Smooth muscle cell (in vitro differentiated cells): ENCODE data around the gene CFAP53. TPM values are rescaled to one million over a fixed set of nuclear protein-coding genes. Genes with fewer than 3 reads are reported as not detected.
"Not testable (repeated sequence)": the region's sequence is repeated elsewhere in the genome, so short reads cannot be mapped to it uniquely, and the experiment has no call there.

Experiments used
- DNase-seq: peaks from one replicate; lab custom pipeline; 2025; ENCODE audit not compliant: unreplicated experiment; lab: John Stamatoyannopoulos, UW
- H2AFZ ChIP-seq: fragments of 200-600 bp; sonication (generic); 2 replicates; pipeline ENCODE4 v1.6.0; 2016; ENCODE audit warnings: antibody characterized with exemption, low read depth, mild to moderate bottlenecking
- H3F3A ChIP-seq: fragments of 200-600 bp; sonication (generic); 2 replicates; pipeline ENCODE4 v1.6.0; 2017; ENCODE audit warnings: antibody characterized with exemption, low read depth
- H3K27ac ChIP-seq: fragments of 200-600 bp; sonication (generic); 2 replicates; pipeline ENCODE4 v1.5.1; 2016; ENCODE audit warnings: low read depth, mild to moderate bottlenecking
- H3K27me3 ChIP-seq: fragments of 200-600 bp; sonication (generic); 2 replicates; pipeline ENCODE4 v1.6.1; 2016; ENCODE audit warnings: low read depth, mild to moderate bottlenecking
- H3K36me3 ChIP-seq: fragments of 200-600 bp; sonication (generic); 2 replicates; pipeline ENCODE4 v1.5.1; 2016; ENCODE audit warnings: low read depth
- H3K4me1 ChIP-seq: fragments of 200-600 bp; sonication (generic); 2 replicates; pipeline ENCODE4 v1.5.1; 2016; ENCODE audit warnings: low read depth
- H3K4me2 ChIP-seq: fragments of 200-600 bp; sonication (generic); 2 replicates; pipeline ENCODE4 v1.6.0; 2016; ENCODE audit warnings: mild to moderate bottlenecking
- H3K4me3 ChIP-seq: fragments of 200-600 bp; sonication (generic); 2 replicates; pipeline ENCODE4 v1.5.1; 2016; ENCODE audit warnings: mild to moderate bottlenecking
- H3K79me2 ChIP-seq: fragments of 200-600 bp; sonication (generic); 2 replicates; pipeline ENCODE4 v1.6.0; 2016; ENCODE audit warnings: low read depth, mild to moderate bottlenecking
- H3K9ac ChIP-seq: fragments of 200-600 bp; sonication (generic); 2 replicates; pipeline ENCODE4 v1.6.0; 2016; ENCODE audit warnings: low read depth
- H3K9me3 ChIP-seq: fragments of 200-600 bp; sonication (generic); replicated peaks from 2 replicates; pipeline ENCODE4 v1.5.1; 2016; ENCODE audit warnings: low read depth
- H4K20me1 ChIP-seq: fragments of 200-600 bp; sonication (generic); 2 replicates; pipeline ENCODE4 v1.6.0; 2016; ENCODE audit warnings: low read depth
- CTCF ChIP-seq: fragments of 200-600 bp; sonication (generic); IDR thresholded peaks from 2 replicates; pipeline ENCODE4 v1.5.1; 2017; ENCODE audit warnings: borderline replicate concordance, mild to moderate bottlenecking, antibody characterized with exemption; ENCODE audit not compliant: insufficient read depth, poor library complexity, severe bottlenecking
- WGBS: methylation state at CpG from one replicate; pipeline ENCODE4 v1.1.7; 2016; ENCODE audit warnings: low lambda C conversion rate; 5-methylcytosine and 5-hydroxymethylcytosine counted together
- polyA plus RNA-seq: library from polyadenylated mRNA; unstranded; fragments of >200 nt; fragmentation: Nextera tagmentation; extraction: Ambion mirVana; gene quantifications from 2 replicates; pipeline ENCODE4 v1.2.1, GENCODE V29; 2016
- total RNA-seq: library from RNA; depleted of rRNA; stranded (reverse); fragments of >200 nt; gene quantifications from 2 replicates; pipeline ENCODE4 v1.2.3, GENCODE V29; 2014

Gene CFAP53
- total and polyA plus RNA-seq, 2 experiments from 2014 or later, result 0.41 to 0.99 TPM

GRCh38 chr18:50262977-50263376 lies 3.3 kb downstream of the CFAP53 start:
- Histone ChIP-seq H3K27me3 (peaks cover 4% of the 10 kb centered on the region), H3K36me3 (no peaks in the 10 kb centered on the region), H3K79me2 (no peaks in the 10 kb centered on the region), H3K9ac (no peak overlapping the region), H3K27ac (no peak overlapping the region), H4K20me1 (no peaks in the 10 kb centered on the region), H3K4me2 (no peak overlapping the region), H2AFZ (no peak overlapping the region), H3F3A (peaks cover 7% of the 10 kb centered on the region), H3K4me3 (no peak overlapping the region), H3K9me3 (no peaks in the 10 kb centered on the region), H3K4me1 (peaks cover 8% of the 10 kb centered on the region)
- DNase-seq, result no peak
- TF ChIP-seq CTCF, result no peak

- H3K79me2 ChIP-seq, result no peaks in the 10 kb centered on the region
- no peaks in the 10 kb centered on the region for H3K9me3 ChIP-seq
- TF ChIP-seq CTCF, result no peak
- H3K9ac ChIP-seq, result no peak overlapping the region
- no peak overlapping the region for H3K4me3 ChIP-seq
- H4K20me1 ChIP-seq, result no peaks in the 10 kb centered on the region
- H3K4me2 ChIP-seq, result no peak overlapping the region
- 93% methylated on average over 3 of the region's 3 CpGs for WGBS
- no peaks in the 10 kb centered on the region for H3K36me3 ChIP-seq
- no peaks in the 10 kb centered on the region for H3F3A ChIP-seq
- no peak overlapping the region for H2AFZ ChIP-seq
- H3K4me1 ChIP-seq, result no peaks in the 10 kb centered on the region
- no peaks in the 10 kb centered on the region for H3K27me3 ChIP-seq
- DNase-seq, result no peak
- no peak overlapping the region for H3K27ac ChIP-seq
These were observed 15.4 kb downstream of the CFAP53 start for GRCh38 chr18:50250935-50251334.

- Histone ChIP-seq H3K36me3 (no peaks in the 10 kb centered on the region), H3K27me3 (no peaks in the 10 kb centered on the region), H3K27ac (no peak overlapping the region), H3K4me3 (no peak overlapping the region), H3K9ac (no peak overlapping the region), H3K9me3 (no peaks in the 10 kb centered on the region), H3K4me2 (no peak overlapping the region), H2AFZ (no peak overlapping the region), H3K79me2 (no peaks in the 10 kb centered on the region), H3K4me1 (no peaks in the 10 kb centered on the region), H4K20me1 (no peaks in the 10 kb centered on the region), H3F3A (no peaks in the 10 kb centered on the region)
- no peak for DNase-seq
- TF ChIP-seq CTCF, result no peak
These were observed 16.7 kb downstream of the CFAP53 start for GRCh38 chr18:50249576-50249975.

- Histone ChIP-seq H3K4me3 (no peak overlapping the region), H3K36me3 (no peaks in the 10 kb centered on the region), H2AFZ (no peak overlapping the region), H3K4me1 (no peaks in the 10 kb centered on the region), H3K27me3 (no peaks in the 10 kb centered on the region), H3K9ac (no peak overlapping the region), H3K79me2 (no peaks in the 10 kb centered on the region), H3K4me2 (no peak overlapping the region), H3K9me3 (no peaks in the 10 kb centered on the region), H3F3A (no peaks in the 10 kb centered on the region), H4K20me1 (no peaks in the 10 kb centered on the region), H3K27ac (no peak overlapping the region)
- TF ChIP-seq CTCF, result no peak
- no peak for DNase-seq
These were observed 18.7 kb downstream of the CFAP53 start for GRCh38 chr18:50247561-50247960.

- H3K36me3 ChIP-seq, H4K20me1 ChIP-seq, H3K4me2 ChIP-seq, H3K9ac ChIP-seq, DNase-seq, H3K4me3 ChIP-seq, H2AFZ ChIP-seq, H3F3A ChIP-seq, H3K9me3 ChIP-seq, H3K27ac ChIP-seq, H3K4me1 ChIP-seq, H3K79me2 ChIP-seq, H3K27me3 ChIP-seq: not testable (repeated sequence)
- 77% methylated on average over 8 of the region's 8 CpGs for WGBS
These were observed 24.5 kb downstream of the CFAP53 start for GRCh38 chr18:50241768-50242167.
